ENCODE measurements around the gene EFHC2. TPM values are rescaled to one million over a fixed set of nuclear protein-coding genes. Genes with fewer than 3 reads are reported as not detected.
"Not testable (repeated sequence)": the region's sequence is repeated elsewhere in the genome, so short reads cannot be mapped to it uniquely, and the experiment has no call there.

The EFHC2 gene
- total RNA-seq, 2 experiments from 2014 or later, result 0.77 to 0.79 TPM

GRCh38 chrX:44224760-44225159 is 118.7 kb downstream of the EFHC2 start:
- intact Hi-C loops (cut with micrococcal nuclease), result no loop called here
- H3K27me3 Mint-ChIP-seq (ENCODE audit: low read depth), result no peaks in the 10 kb centered on the region
- H3K27ac Mint-ChIP-seq, result no peak overlapping the region
- CTCF ChIA-PET, result no interaction called here
- no peaks in the 10 kb centered on the region for H3K36me3 Mint-ChIP-seq (ENCODE audit: low read depth)
- no peak for DNase-seq
- no peaks in the 10 kb centered on the region for H3K9me3 Mint-ChIP-seq
- H3K4me3 Mint-ChIP-seq, result no peak overlapping the region
- H3K4me1 Mint-ChIP-seq (ENCODE audit: low read depth), result peaks cover 3% of the 10 kb centered on the region

- no peaks in the 10 kb centered on the region for H3K36me3 Mint-ChIP-seq (ENCODE audit: low read depth)
- H3K4me3 Mint-ChIP-seq, result no peak overlapping the region
- H3K27me3 Mint-ChIP-seq (ENCODE audit: low read depth), result no peaks in the 10 kb centered on the region
- no peaks in the 10 kb centered on the region for H3K9me3 Mint-ChIP-seq
- no peak for DNase-seq
- intact Hi-C loops (cut with micrococcal nuclease), result no loop called here
- peaks cover 3% of the 10 kb centered on the region for H3K4me1 Mint-ChIP-seq (ENCODE audit: low read depth)
- H3K27ac Mint-ChIP-seq, result no peak overlapping the region
- CTCF ChIA-PET, result no interaction called here
Measured at GRCh38 chrX:44223150-44223549, 120.3 kb downstream of the EFHC2 start.

- H3K36me3 Mint-ChIP-seq (ENCODE audit: low read depth), result no peaks in the 10 kb centered on the region
- H3K9me3 Mint-ChIP-seq, result no peaks in the 10 kb centered on the region
- intact Hi-C loops (cut with micrococcal nuclease), result no loop called here
- H3K27ac Mint-ChIP-seq, result no peak overlapping the region
- no peaks in the 10 kb centered on the region for H3K4me1 Mint-ChIP-seq (ENCODE audit: low read depth)
- CTCF ChIA-PET, result no interaction called here
- no peaks in the 10 kb centered on the region for H3K27me3 Mint-ChIP-seq (ENCODE audit: low read depth)
- no peak for DNase-seq
- H3K4me3 Mint-ChIP-seq, result no peak overlapping the region
Measured at GRCh38 chrX:44218465-44218864, 125.0 kb downstream of the EFHC2 start.

- Mint-ChIP-seq H3K27me3 (ENCODE audit: low read depth) (no peaks in the 10 kb centered on the region), H3K36me3 (ENCODE audit: low read depth) (no peaks in the 10 kb centered on the region), H3K9me3 (no peaks in the 10 kb centered on the region), H3K27ac (no peak overlapping the region), H3K4me1 (ENCODE audit: low read depth) (no peaks in the 10 kb centered on the region), H3K4me3 (no peak overlapping the region)
- intact Hi-C loops (cut with micrococcal nuclease), result no loop called here
- CTCF ChIA-PET, result no interaction called here
- no peak for DNase-seq
Measured at GRCh38 chrX:44216171-44216570, 127.3 kb downstream of the EFHC2 start.

- CTCF ChIA-PET, result no interaction called here
- Mint-ChIP-seq H3K9me3 (peaks cover 3% of the 10 kb centered on the region), H3K4me3 (no peak overlapping the region), H3K4me1 (ENCODE audit: low read depth) (no peaks in the 10 kb centered on the region), H3K27ac (no peak overlapping the region), H3K27me3 (ENCODE audit: low read depth) (no peaks in the 10 kb centered on the region), H3K36me3 (ENCODE audit: low read depth) (no peaks in the 10 kb centered on the region)
- no peak for DNase-seq
- intact Hi-C loops (cut with micrococcal nuclease), result no loop called here
Measured at GRCh38 chrX:44203791-44204190, 139.7 kb downstream of the EFHC2 start.

- Mint-ChIP-seq H3K4me3 (no peak overlapping the region), H3K36me3 (ENCODE audit: low read depth) (peaks cover 2% of the 10 kb centered on the region), H3K27ac (no peak overlapping the region), H3K27me3 (ENCODE audit: low read depth) (no peaks in the 10 kb centered on the region), H3K4me1 (ENCODE audit: low read depth) (no peaks in the 10 kb centered on the region), H3K9me3 (peaks cover 3% of the 10 kb centered on the region)
- intact Hi-C loops (cut with micrococcal nuclease), result no loop called here
- CTCF ChIA-PET, result no interaction called here
- no peak for DNase-seq
Measured at GRCh38 chrX:44202596-44202995, 140.9 kb downstream of the EFHC2 start.

- CTCF ChIA-PET, result no interaction called here
- no peaks in the 10 kb centered on the region for H3K36me3 Mint-ChIP-seq (ENCODE audit: low read depth)
- H3K27ac Mint-ChIP-seq, result no peak overlapping the region
- H3K9me3 Mint-ChIP-seq, result no peaks in the 10 kb centered on the region
- H3K27me3 Mint-ChIP-seq (ENCODE audit: low read depth), result no peaks in the 10 kb centered on the region
- no peak for DNase-seq
- no peaks in the 10 kb centered on the region for H3K4me1 Mint-ChIP-seq (ENCODE audit: low read depth)
- no peak overlapping the region for H3K4me3 Mint-ChIP-seq
- intact Hi-C loops (cut with micrococcal nuclease), result no loop called here
Measured at GRCh38 chrX:44189116-44189515, 154.4 kb downstream of the EFHC2 start.

- H3K4me3 Mint-ChIP-seq; H3K9me3 Mint-ChIP-seq; CTCF ChIA-PET; H3K36me3 Mint-ChIP-seq (ENCODE audit: low read depth); H3K27ac Mint-ChIP-seq; H3K4me1 Mint-ChIP-seq (ENCODE audit: low read depth); intact Hi-C loops (cut with micrococcal nuclease); H3K27me3 Mint-ChIP-seq (ENCODE audit: low read depth); DNase-seq: not testable (repeated sequence)
Measured at GRCh38 chrX:44187915-44188314, 155.6 kb downstream of the EFHC2 start.

- DNase-seq, result no peak
- CTCF ChIA-PET, result interaction anchor here (0.6 kb wide), 1 partner anchor 18 kb away, joined by 3 read pairs; no protein-coding TSS in a partner anchor
- no peaks in the 10 kb centered on the region for H3K4me1 Mint-ChIP-seq (ENCODE audit: low read depth)
- no peak overlapping the region for H3K4me3 Mint-ChIP-seq
- no peaks in the 10 kb centered on the region for H3K27me3 Mint-ChIP-seq (ENCODE audit: low read depth)
- H3K36me3 Mint-ChIP-seq (ENCODE audit: low read depth), result no peaks in the 10 kb centered on the region
- H3K27ac Mint-ChIP-seq, result no peak overlapping the region
- intact Hi-C loops (cut with micrococcal nuclease), result no loop called here
- H3K9me3 Mint-ChIP-seq, result no peaks in the 10 kb centered on the region
Measured at GRCh38 chrX:44183329-44183728, 160.1 kb downstream of the EFHC2 start.

GRCh38 chrX:44178274-44179053 is 165.0 kb downstream of the EFHC2 start:
- no peak overlapping the region for H3K4me3 Mint-ChIP-seq
- peaks cover 9% of the 10 kb centered on the region for H3K9me3 Mint-ChIP-seq
- intact Hi-C loops (cut with micrococcal nuclease), result no loop called here
- H3K27ac Mint-ChIP-seq, result no peak overlapping the region
- CTCF ChIA-PET, result no interaction called here
- H3K27me3 Mint-ChIP-seq (ENCODE audit: low read depth), result no peaks in the 10 kb centered on the region
- DNase-seq, result no peak
- H3K4me1 Mint-ChIP-seq (ENCODE audit: low read depth), result no peaks in the 10 kb centered on the region
- H3K36me3 Mint-ChIP-seq (ENCODE audit: low read depth), result peaks cover 2% of the 10 kb centered on the region

GRCh38 chrX:44175455-44175854 is 168.0 kb downstream of the EFHC2 start:
- CTCF ChIA-PET, result no interaction called here

GRCh38 chrX:44174061-44174460 is 169.4 kb downstream of the EFHC2 start:
- CTCF ChIA-PET, result no interaction called here
- Mint-ChIP-seq H3K27me3 (ENCODE audit: low read depth) (no peaks in the 10 kb centered on the region), H3K36me3 (ENCODE audit: low read depth) (peaks cover 2% of the 10 kb centered on the region), H3K27ac (no peak overlapping the region), H3K9me3 (peaks cover 9% of the 10 kb centered on the region), H3K4me1 (ENCODE audit: low read depth) (no peaks in the 10 kb centered on the region), H3K4me3 (no peak overlapping the region)
- DNase-seq, result no peak
- intact Hi-C loops (cut with micrococcal nuclease), result no loop called here

More at GRCh38 chrX:44175455-44175854, 168.0 kb downstream of the EFHC2 start:
- Mint-ChIP-seq H3K27ac (no peak overlapping the region), H3K4me1 (ENCODE audit: low read depth) (no peaks in the 10 kb centered on the region), H3K9me3 (peaks cover 9% of the 10 kb centered on the region), H3K36me3 (ENCODE audit: low read depth) (peaks cover 2% of the 10 kb centered on the region), H3K4me3 (no peak overlapping the region), H3K27me3 (ENCODE audit: low read depth) (no peaks in the 10 kb centered on the region)
- intact Hi-C loops (cut with micrococcal nuclease), result no loop called here
- no peak for DNase-seq

GRCh38 chrX:44173219-44173618 is 170.3 kb downstream of the EFHC2 start:
- Mint-ChIP-seq H3K36me3 (ENCODE audit: low read depth) (peaks cover 2% of the 10 kb centered on the region), H3K27ac (no peak overlapping the region), H3K27me3 (ENCODE audit: low read depth) (no peaks in the 10 kb centered on the region), H3K4me1 (ENCODE audit: low read depth) (no peaks in the 10 kb centered on the region), H3K4me3 (no peak overlapping the region), H3K9me3 (peaks cover 9% of the 10 kb centered on the region)
- CTCF ChIA-PET, result interaction anchor here (0.5 kb wide), 1 partner anchor 62 kb away, joined by 4 read pairs; no protein-coding TSS in a partner anchor
- intact Hi-C loops (cut with micrococcal nuclease), result no loop called here
- no peak for DNase-seq

Data from activated naive CD4-positive, alpha-beta T cell treated with anti-CD3 and anti-CD28 coated beads for 36 hours (primary cell).